HepG2 (cell line): ENCODE results near the gene PRADC1. TPM values are rescaled to one million over a fixed set of nuclear protein-coding genes. Genes with fewer than 3 reads are reported as not detected.

ENCODE experiments used
- ARNT ChIP-seq: fragments of 450-650 bp; IDR thresholded peaks from 2 replicates; pipeline ENCODE4 v1.6.1; 2017
- ATRX ChIP-seq: sonication (generic); formaldehyde crosslinking; IDR thresholded peaks from 2 replicates; pipeline ENCODE4 v1.4.0; 2020; ENCODE audit warnings: missing genetic modification reagents, borderline replicate concordance
- BORCS8-MEF2B ChIP-seq: sonication (generic); formaldehyde crosslinking; IDR thresholded peaks from 2 replicates; pipeline ENCODE4 v1.8.0; 2022; ENCODE audit warnings: mild to moderate bottlenecking, missing genetic modification reagents
- BRD4 ChIP-seq: sonication (generic); formaldehyde crosslinking; IDR thresholded peaks from 2 replicates; pipeline ENCODE4 v1.4.0; 2020; ENCODE audit warnings: missing genetic modification reagents
- HDAC2 ChIP-seq: sonication (generic); formaldehyde crosslinking; IDR thresholded peaks from 2 replicates; pipeline ENCODE4 v1.4.0; 2020; ENCODE audit warnings: missing genetic modification reagents
- KDM6A ChIP-seq: IDR thresholded peaks from 2 replicates; pipeline ENCODE4 v1.6.1; 2016; ENCODE audit warnings: low read depth
- MYC ChIP-seq: sonication (generic); formaldehyde crosslinking; IDR thresholded peaks from 2 replicates; pipeline ENCODE4 v1.9.0; 2021; ENCODE audit warnings: missing genetic modification reagents, borderline replicate concordance
- POLR2A ChIP-seq, 2 experiments: IDR thresholded peaks; 2 replicates each; pipeline ENCODE4 v1.6.1; 2011; ENCODE audit warnings: low read depth in 2 of 2, low read length in 2 of 2, mild to moderate bottlenecking in 1 of 2, moderate library complexity in 1 of 2; ENCODE audit not compliant: insufficient read depth in 1 of 2
- RAD21 ChIP-seq: fragments of 450-650 bp; formaldehyde crosslinking; IDR thresholded peaks from 2 replicates; pipeline ENCODE4 v1.5.0; 2020; ENCODE audit warnings: mild to moderate bottlenecking
- ZNF101 ChIP-seq: sonication (generic); formaldehyde crosslinking; IDR thresholded peaks from 2 replicates; pipeline ENCODE4 v1.4.0; 2020; ENCODE audit warnings: mild to moderate bottlenecking, low read depth, missing genetic modification reagents, borderline replicate concordance
- ZNF44 ChIP-seq: sonication (generic); formaldehyde crosslinking; IDR thresholded peaks from 2 replicates; pipeline ENCODE4 v1.5.1; 2020; ENCODE audit warnings: mild to moderate bottlenecking, missing genetic modification reagents
- ZNF441 ChIP-seq: sonication (generic); formaldehyde crosslinking; IDR thresholded peaks from 2 replicates; pipeline ENCODE4 v1.7.0; 2021; ENCODE audit warnings: missing genetic modification reagents, borderline replicate concordance
- ZNF510 ChIP-seq: sonication (generic); formaldehyde crosslinking; IDR thresholded peaks from 2 replicates; pipeline ENCODE4 v1.4.0; 2020; ENCODE audit warnings: low read depth, mild to moderate bottlenecking, missing genetic modification reagents
- polyA plus RNA-seq, 8 experiments: library from polyadenylated mRNA; depleted of rRNA in 3 of 8; stranded (reverse) in 7 of 8; unstranded in 1 of 8; fragments of >200 nt; fragmentation: Illumina TruSeq in 4 of 8; extraction: Trizol in 4 of 8; gene quantifications; 2 replicates each; pipeline versions ENCODE4 v1.2.1 to v1.2.3, GENCODE V29; 2011 to 2016; ENCODE audit warnings: low read depth in 4 of 8, missing spikeins in 1 of 8, mixed read lengths in 1 of 8; ENCODE audit not compliant: insufficient read depth in 1 of 8
- total RNA-seq, 5 experiments: library from RNA; depleted of rRNA; stranded (reverse); fragments of >200 nt; fragmentation: Illumina TruSeq; extraction: Trizol; gene quantifications; 2 replicates each; pipeline ENCODE4 v1.2.3, GENCODE V29; 2016; ENCODE audit warnings: low read depth in 1 of 5
- TF ChIP-seq, protein P1 (sequence below): sonication (generic); formaldehyde crosslinking; IDR thresholded peaks from 2 replicates; pipeline ENCODE4 v1.8.0; 2022; ENCODE audit warnings: missing genetic modification reagents, mild to moderate bottlenecking, inconsistent platforms, borderline replicate concordance
- TF ChIP-seq, protein P2 (sequence below): IDR thresholded peaks from 2 replicates; pipeline ENCODE4 v1.6.1; 2012; ENCODE audit warnings: low read length, improper control_type of control experiment
- TF ChIP-seq, protein P3 (sequence below): sonication (generic); formaldehyde crosslinking; IDR thresholded peaks from 2 replicates; pipeline ENCODE4 v1.8.0; 2022; ENCODE audit warnings: mild to moderate bottlenecking, missing genetic modification reagents, moderate library complexity
- TF ChIP-seq, protein P4 (sequence below): sonication (generic); formaldehyde crosslinking; IDR thresholded peaks from 2 replicates; pipeline ENCODE4 v1.9.0; 2021; ENCODE audit warnings: missing genetic modification reagents, mild to moderate bottlenecking, borderline replicate concordance
- TF ChIP-seq, protein P5 (sequence below): sonication (generic); formaldehyde crosslinking; IDR thresholded peaks from 2 replicates; pipeline ENCODE4 v1.4.0; 2020; ENCODE audit warnings: missing genetic modification reagents
- TF ChIP-seq, protein P6 (sequence below): sonication (generic); formaldehyde crosslinking; IDR thresholded peaks from 2 replicates; pipeline ENCODE4 v1.9.0; 2021; ENCODE audit warnings: missing genetic modification reagents, mild to moderate bottlenecking, borderline replicate concordance

PRADC1 gene
- total and polyA plus RNA-seq, 2 of the 13 experiments (the other 11 are each of a cell fraction or from before 2014, with no cell fraction given) = 12.1 to 37.2 TPM

DNA sequence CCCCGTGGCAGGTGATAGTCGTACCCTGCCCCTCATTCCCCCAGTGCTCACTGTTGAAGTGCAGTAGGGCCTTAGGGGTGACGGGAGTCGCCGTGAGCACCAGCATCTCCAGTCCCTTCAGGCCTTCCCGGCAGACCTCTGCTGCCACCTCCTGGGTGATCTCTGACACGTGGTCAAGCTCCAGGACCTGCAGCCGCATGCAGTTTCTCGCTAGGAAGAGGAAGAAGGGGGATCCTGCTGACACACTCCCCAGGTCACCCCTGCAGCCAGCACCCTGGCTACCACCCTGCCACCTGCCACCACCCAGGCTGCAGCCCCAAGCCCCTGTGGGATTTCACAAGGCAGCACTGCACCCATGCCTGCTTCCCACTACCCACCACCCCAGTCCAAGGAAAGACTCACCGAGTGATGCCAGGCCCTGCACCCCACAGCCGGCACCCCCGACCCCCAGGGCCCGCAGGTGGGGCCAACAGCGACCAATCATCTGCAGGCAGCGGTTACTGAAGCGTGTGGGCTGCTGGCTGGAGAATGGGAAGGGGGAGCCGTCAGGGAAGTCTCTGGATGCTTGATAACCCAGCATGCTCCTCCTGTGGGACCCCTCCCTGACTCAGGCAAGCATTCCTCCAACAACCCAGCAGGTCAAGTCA, 27.4 kb upstream of the PRADC1 start (continued):
- TF ChIP-seq, protein P1, sequence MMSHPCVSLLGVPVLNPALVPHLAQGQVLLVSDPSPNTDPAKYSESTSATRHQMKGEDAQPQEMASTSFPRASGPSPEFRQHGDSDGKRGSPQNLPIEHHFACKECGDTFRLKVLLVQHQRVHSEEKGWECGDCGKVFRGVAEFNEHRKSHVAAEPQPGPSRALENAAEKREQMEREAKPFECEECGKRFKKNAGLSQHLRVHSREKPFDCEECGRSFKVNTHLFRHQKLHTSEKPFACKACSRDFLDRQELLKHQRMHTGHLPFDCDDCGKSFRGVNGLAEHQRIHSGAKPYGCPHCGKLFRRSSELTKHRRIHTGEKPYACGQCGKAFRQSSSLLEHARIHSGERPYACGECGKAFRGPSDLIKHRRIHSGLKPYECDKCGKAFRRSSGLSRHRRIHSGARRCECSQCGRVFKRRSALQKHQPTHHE (CRISPR knock-in tag) = no peak
- no peak for TF ChIP-seq BORCS8-MEF2B (CRISPR knock-in tag)
- no peak for TF ChIP-seq ZNF441 (CRISPR knock-in tag)
- TF ChIP-seq RAD21 (CRISPR knock-in tag) = peak; percentile 89
- TF ChIP-seq, protein P2, sequence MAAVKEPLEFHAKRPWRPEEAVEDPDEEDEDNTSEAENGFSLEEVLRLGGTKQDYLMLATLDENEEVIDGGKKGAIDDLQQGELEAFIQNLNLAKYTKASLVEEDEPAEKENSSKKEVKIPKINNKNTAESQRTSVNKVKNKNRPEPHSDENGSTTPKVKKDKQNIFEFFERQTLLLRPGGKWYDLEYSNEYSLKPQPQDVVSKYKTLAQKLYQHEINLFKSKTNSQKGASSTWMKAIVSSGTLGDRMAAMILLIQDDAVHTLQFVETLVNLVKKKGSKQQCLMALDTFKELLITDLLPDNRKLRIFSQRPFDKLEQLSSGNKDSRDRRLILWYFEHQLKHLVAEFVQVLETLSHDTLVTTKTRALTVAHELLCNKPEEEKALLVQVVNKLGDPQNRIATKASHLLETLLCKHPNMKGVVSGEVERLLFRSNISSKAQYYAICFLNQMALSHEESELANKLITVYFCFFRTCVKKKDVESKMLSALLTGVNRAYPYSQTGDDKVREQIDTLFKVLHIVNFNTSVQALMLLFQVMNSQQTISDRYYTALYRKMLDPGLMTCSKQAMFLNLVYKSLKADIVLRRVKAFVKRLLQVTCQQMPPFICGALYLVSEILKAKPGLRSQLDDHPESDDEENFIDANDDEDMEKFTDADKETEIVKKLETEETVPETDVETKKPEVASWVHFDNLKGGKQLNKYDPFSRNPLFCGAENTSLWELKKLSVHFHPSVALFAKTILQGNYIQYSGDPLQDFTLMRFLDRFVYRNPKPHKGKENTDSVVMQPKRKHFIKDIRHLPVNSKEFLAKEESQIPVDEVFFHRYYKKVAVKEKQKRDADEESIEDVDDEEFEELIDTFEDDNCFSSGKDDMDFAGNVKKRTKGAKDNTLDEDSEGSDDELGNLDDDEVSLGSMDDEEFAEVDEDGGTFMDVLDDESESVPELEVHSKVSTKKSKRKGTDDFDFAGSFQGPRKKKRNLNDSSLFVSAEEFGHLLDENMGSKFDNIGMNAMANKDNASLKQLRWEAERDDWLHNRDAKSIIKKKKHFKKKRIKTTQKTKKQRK = no peak
- TF ChIP-seq POLR2A (IDR thresholded peaks at IDR 0.05; ENCODE audit: insufficient read depth in 1 of 2, low read depth in 2 of 2, low read length in 2 of 2) = no peak
- no peak for TF ChIP-seq ZNF44 (CRISPR knock-in tag)
- no peak for TF ChIP-seq ZNF510 (CRISPR knock-in tag)
- TF ChIP-seq ARNT = no peak
- no peak for TF ChIP-seq ZNF101
- TF ChIP-seq, protein P3, sequence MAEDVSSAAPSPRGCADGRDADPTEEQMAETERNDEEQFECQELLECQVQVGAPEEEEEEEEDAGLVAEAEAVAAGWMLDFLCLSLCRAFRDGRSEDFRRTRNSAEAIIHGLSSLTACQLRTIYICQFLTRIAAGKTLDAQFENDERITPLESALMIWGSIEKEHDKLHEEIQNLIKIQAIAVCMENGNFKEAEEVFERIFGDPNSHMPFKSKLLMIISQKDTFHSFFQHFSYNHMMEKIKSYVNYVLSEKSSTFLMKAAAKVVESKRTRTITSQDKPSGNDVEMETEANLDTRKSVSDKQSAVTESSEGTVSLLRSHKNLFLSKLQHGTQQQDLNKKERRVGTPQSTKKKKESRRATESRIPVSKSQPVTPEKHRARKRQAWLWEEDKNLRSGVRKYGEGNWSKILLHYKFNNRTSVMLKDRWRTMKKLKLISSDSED (CRISPR knock-in tag) = no peak
- TF ChIP-seq HDAC2 (CRISPR knock-in tag) = no peak; the same call in 1 of the 2 replicates
- TF ChIP-seq BRD4 (CRISPR knock-in tag) = no peak
- TF ChIP-seq, protein P4, sequence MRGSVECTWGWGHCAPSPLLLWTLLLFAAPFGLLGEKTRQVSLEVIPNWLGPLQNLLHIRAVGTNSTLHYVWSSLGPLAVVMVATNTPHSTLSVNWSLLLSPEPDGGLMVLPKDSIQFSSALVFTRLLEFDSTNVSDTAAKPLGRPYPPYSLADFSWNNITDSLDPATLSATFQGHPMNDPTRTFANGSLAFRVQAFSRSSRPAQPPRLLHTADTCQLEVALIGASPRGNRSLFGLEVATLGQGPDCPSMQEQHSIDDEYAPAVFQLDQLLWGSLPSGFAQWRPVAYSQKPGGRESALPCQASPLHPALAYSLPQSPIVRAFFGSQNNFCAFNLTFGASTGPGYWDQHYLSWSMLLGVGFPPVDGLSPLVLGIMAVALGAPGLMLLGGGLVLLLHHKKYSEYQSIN (CRISPR knock-in tag) = no peak
- TF ChIP-seq, protein P5, sequence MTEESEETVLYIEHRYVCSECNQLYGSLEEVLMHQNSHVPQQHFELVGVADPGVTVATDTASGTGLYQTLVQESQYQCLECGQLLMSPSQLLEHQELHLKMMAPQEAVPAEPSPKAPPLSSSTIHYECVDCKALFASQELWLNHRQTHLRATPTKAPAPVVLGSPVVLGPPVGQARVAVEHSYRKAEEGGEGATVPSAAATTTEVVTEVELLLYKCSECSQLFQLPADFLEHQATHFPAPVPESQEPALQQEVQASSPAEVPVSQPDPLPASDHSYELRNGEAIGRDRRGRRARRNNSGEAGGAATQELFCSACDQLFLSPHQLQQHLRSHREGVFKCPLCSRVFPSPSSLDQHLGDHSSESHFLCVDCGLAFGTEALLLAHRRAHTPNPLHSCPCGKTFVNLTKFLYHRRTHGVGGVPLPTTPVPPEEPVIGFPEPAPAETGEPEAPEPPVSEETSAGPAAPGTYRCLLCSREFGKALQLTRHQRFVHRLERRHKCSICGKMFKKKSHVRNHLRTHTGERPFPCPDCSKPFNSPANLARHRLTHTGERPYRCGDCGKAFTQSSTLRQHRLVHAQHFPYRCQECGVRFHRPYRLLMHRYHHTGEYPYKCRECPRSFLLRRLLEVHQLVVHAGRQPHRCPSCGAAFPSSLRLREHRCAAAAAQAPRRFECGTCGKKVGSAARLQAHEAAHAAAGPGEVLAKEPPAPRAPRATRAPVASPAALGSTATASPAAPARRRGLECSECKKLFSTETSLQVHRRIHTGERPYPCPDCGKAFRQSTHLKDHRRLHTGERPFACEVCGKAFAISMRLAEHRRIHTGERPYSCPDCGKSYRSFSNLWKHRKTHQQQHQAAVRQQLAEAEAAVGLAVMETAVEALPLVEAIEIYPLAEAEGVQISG (CRISPR knock-in tag) = peak; percentile 76
- TF ChIP-seq KDM6A (CRISPR knock-in tag) = no peak
- no peak for TF ChIP-seq ATRX
- peak; percentile 97 for TF ChIP-seq MYC (CRISPR knock-in tag)
- TF ChIP-seq, protein P6, sequence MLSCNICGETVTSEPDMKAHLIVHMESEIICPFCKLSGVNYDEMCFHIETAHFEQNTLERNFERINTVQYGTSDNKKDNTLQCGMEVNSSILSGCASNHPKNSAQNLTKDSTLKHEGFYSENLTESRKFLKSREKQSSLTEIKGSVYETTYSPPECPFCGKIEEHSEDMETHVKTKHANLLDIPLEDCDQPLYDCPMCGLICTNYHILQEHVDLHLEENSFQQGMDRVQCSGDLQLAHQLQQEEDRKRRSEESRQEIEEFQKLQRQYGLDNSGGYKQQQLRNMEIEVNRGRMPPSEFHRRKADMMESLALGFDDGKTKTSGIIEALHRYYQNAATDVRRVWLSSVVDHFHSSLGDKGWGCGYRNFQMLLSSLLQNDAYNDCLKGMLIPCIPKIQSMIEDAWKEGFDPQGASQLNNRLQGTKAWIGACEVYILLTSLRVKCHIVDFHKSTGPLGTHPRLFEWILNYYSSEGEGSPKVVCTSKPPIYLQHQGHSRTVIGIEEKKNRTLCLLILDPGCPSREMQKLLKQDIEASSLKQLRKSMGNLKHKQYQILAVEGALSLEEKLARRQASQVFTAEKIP = no peak
